NCI-H2081 treated with DMSO at 0.1 percent for 48 hours (cell line): ENCODE data around the gene TRIM41.
"Not testable (repeated sequence)": the region's sequence is repeated elsewhere in the genome, so short reads cannot be mapped to it uniquely, and the experiment has no call there.

Experiments used
- DNase-seq: peaks from one replicate; lab custom pipeline; 2025; lab: John Stamatoyannopoulos, UW

TRIM41 gene

DNA sequence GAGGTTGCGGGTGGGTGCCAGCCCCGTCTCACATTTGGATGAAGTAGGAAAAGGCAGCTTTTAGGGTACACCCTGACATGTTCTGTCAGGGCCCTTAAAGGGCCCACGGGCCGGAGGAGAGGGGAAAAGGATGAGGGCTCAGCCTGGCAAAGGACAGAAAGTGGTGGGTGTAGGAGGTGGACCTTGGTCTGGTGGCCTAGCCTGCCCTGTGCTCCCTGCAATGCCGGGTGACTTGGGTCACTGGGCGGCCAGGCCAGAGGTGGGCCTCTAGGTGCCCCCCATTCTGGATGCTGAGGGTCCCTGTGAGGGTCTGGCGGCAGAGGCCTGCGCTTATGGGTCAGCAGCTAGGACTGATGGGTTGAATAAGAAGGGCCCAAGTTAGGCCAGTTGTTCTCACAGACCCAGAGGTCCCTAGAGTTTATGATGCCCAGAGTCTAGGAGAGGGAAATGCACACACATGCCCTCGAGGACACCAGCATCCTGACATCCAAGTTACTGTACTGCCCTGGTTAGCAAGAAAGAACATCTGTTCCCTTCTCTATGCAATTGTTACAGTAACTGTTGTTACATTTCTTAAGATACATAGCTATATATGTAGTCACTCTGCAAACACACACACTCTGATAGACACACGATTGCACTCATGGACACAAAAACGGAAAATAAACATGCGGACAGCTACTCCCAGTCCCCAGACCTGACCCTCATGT is 30.6 kb upstream of the TRIM41 start:
- no peak for DNase-seq

DNA sequence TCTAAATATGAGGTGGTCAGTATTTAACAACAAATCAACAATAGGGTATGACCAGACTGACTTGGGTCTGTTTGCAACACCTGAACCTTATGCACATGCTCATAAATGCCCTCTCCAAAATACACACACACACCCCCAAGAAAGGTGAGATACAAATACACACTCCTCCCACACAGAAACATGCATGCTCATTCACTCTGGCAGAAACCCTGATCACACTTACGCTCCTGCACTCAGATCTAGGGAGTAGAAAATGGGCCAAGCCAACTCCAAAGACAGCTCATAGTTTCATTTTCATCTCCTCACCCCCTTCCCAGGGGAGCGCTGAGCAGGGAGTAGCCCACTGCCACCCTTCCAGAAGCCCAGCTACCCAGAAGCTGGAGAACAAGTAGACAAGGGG is 29.4 kb upstream of the TRIM41 start:
- no peak for DNase-seq

DNA sequence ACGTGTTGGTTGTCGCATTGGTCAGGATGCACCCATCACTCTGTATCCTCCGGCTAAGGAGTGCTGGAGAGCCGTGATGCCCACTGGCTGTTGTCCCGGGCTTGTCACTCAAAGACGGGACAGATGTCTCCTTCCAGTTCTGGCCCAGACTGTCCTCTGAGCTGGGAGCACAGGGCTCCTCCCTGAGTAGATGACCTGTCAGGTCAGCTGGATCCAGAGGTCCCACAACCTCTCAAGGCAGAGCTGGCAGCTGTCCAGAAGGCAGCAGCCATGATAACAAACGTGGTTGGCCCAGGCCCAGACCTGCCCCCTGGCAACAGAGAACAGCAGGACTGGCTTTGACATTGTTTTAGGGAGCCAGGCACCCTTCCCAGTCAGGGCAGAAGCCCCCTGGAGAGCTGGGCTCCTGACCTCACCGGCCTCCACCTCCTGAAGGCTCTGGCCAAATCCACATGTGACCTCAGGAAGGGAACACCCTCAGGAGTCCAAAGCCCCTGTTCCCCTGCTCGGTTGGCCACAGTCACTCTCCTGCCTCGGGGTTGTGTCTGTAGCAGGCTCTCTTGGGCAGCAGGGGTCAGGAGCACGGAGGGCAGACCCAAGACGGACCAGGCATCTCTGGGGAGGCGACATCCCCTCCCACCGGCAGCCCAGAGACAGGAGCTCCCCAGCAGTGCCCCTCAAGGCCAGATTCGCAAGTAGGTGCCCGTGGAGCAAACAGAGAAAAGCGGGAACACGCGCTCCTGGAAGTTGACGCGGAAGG is 28.4 kb upstream of the TRIM41 start:
- no peak for DNase-seq

DNA sequence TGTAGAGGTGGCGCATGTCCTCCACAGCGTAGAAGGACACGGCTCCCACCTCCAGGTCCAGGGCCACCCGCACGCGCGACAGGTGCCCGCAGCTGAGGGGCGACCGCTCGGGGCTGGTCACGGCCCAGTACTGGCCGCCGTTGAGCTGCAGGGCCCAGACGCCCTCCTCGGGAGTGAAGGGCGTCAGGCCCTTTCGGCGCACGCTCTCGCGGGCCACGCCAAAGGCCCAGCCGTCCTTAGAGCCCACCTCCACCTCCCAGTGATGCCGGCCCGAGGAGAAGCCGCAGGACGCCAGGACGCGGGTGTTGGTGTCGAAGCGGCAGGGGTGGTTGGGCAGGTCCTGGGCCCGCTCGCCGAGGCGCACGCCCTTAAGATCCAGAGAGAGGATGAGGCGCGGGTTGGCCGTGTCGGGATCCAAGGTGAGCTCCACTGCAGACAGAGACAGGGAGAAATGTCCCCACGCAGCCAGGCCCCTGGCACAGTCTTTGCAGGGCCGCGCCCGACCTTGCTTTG is 27.8 kb upstream of the TRIM41 start:
- DNase-seq: no peak

DNA sequence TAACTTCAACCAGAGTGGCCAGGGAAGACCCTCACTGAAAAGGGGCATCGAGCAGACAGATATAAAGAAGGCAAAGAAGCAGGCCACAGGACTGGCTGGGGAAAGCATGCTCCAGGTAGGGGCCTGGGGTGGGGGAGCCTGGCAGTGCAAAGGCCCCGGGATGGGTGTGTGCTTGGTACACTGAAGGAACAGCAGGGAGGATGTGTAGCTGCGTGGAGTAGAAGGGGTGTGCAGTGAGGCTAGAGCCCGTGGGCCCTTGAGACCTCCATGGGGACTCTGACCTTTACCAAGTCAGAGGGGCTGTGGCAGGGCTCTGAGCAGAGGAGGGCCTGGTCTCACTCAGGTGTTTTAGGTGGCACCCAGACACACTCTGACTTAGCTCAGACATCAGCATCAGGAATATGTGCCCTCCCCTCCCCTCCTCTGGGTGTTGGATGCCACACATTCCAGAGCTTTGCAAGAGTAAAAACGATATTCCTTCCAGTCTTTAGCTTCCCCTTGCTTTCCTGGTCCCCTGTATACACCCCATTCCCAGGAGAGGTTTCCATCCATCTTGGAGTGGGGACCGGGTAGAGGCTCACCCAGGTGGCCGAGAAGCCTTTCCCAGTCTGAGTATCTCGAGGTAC is 25.6 kb upstream of the TRIM41 start:
- DNase-seq: no peak

DNA sequence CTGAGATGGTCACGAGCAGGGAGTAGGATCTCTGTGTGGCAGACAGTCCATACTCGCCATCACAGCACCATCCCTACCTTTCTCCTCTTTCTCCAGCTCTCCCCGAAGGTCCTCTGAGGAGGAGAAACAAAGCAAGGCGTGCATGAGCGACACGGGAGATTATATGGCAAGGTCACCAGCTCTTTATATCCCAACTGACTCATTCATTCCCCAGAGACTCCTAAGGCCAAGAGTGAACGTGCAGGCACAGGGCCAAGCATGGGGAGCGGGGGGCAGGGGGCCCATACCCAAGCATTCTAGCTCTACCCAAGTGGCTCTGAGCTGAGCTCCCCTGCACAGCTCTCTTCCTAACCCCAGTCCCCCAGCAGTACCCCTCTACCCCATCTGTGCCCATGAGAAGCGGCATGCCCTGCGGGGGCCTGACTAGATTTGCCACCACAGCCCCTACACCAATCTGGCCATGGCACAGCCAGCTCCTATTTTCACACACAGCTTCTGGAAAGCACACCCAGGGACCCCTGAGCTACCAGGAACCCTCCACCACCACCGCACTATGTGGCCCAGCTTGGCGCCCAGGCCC is 24.9 kb upstream of the TRIM41 start:
- DNase-seq: no peak

DNA sequence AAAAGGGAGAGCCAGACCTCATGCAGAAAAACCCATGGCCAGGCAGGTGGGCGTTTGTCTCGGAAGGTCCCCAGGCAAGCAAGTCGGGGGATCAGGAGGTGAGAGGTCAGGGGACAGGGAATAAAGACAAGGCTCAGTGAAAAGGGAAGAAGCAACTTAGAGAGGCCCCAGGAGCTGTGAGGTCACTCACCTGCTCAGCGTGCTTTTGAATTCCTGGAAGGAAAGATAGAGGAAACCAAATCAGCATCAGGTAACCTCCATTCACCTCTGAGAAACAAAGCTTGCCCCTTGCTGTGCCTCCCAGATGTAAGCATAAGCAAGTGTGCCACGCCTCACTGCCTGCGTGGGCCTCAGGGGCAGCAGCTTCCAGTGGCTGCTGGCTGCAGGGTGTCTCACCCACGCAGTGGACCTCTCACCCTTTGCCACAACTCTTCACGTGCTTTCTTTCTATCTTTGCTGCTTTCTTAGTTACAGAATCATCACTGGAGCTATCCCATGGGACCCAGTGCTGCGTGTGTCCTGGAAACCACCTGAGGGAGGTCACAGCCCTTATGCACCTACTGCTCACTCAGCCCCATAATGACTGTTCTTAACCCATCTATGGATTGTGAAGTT is 24.1 kb upstream of the TRIM41 start:
- no peak for DNase-seq

DNA sequence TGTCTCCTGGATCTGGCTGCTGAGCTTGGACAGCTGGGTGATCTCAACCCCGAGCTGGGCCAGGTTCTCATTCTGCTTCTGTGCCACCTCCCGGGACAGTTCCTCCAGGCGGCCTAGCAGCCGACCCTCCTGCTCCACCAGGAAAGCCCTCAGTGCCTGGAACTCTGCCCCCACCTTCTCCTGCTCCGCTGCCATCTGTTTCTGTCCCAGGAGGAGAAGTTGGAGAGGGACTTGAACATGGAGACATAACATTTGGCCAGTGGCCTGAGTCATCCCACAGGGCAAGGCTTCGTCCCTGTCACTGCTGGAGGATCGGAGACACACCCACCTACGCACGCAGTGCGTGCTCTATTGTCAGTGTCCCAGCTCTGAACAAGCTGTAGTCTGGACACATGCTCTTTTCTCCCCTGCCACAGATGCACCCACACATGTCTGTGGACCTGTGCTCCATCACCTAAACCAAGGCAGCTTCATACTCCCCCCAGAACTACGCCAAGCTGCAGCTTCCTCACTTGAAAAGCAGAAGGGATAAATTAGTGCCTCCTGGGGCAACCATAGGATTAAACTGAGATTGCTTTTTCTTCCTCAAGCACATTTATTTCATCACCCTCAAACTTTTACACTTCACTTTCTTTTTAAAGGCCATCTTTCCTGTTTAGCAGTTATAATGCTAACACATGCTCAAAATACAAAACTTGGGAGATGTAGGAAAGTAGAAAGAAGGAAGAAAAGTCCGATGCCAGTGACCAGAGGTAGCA is 23.0 kb upstream of the TRIM41 start:
- no peak for DNase-seq

DNA sequence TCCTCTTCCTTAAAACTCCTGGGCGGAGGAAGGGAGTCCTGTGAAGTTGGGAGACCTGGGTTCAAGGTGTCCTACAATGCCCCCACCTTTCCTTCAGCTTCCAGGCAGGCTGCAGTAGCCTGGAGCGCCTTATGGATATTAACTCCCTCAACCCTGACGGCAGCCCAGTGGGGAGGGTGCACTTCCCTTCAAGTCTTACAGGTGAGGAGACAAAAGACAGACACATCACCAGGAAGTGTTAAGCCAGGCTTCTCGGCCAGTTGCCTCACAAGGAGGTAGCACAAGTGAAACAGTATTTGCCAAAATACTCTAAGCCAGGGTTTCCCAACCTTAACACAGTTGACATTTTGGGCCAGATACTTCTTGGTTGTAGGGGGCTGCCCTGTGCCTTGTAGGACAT is 22.3 kb upstream of the TRIM41 start:
- DNase-seq: no peak

DNA sequence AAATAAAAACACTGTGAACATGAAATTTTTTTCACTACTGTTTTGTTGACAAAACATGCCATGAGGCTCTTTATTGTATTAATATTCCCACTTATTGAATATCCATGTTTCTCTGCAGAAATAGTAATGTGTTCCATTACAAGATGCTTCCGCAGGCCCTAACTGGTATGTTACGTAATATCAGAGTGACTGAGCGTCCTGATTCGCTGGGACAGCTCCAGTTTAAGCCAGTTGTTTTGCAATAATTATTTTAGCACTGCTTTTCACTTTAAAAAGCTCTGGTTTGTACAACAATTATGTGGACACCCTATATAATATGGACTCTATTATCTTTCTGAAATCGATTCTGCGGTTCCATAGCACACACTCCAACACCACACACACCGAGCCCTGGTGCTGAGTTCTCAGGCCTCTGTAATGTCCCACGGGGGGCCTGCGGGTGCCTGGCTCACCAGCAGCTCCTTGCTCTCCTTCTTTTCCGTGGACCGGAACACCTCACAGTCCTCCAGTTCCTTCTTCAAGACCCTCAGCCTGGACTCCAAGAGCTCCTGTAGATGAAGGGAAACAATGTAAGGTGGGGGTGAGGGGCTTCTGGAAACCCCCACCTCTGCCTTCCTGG is 19.9 kb upstream of the TRIM41 start:
- no peak for DNase-seq

DNA sequence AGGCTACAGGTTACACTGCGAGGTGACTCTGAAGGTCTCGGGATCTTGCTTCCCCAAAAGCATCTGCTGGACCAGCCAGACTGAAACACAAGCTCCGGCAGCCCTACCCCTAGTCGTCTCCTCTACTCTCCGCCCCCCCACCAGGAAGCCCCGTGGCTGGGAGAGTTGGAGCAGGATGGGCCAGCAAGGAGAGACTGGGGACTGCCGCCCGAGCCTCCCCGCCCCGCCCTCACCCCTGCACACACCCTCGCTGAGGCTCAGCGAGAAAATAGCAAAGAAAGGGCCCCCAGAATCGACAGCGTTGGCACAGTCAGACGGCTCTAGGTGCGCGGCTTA is 19.3 kb upstream of the TRIM41 start:
- no peak for DNase-seq

DNA sequence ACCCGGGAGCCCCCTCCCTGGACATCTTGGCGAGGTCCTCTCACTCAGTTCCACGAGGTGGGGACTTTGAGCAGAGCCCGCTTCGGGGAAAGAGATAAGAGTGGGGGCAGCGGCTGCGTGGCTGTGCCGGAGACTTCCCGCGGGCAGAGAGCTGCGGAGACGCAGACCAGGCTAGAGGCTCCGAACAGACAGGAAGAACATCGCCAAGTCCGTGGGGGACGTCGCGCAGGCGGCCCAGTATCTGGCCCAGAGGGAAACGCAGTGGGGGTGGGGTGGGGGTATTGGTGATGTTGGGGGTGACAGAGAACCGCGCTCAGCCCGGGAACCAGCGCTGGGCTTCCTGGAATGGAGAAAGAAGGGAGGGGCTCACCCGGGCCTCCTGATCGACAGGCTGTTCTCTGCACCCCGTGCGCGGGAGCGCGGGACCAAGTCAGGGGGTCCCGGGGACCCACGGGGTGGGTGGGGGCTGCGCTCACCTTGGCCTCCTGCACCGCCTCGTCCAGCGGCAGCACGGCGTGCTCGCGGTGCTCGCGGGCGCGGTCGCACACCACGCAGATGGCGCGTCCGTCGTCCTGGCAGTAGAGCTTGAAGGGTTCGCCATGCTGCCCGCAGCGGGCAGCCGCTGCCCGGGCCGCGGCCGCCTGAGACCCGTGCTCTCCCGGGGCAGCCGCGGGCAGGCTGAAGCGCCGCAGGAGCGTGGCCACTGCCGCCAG is 18.8 kb upstream of the TRIM41 start:
- no peak for DNase-seq

DNA sequence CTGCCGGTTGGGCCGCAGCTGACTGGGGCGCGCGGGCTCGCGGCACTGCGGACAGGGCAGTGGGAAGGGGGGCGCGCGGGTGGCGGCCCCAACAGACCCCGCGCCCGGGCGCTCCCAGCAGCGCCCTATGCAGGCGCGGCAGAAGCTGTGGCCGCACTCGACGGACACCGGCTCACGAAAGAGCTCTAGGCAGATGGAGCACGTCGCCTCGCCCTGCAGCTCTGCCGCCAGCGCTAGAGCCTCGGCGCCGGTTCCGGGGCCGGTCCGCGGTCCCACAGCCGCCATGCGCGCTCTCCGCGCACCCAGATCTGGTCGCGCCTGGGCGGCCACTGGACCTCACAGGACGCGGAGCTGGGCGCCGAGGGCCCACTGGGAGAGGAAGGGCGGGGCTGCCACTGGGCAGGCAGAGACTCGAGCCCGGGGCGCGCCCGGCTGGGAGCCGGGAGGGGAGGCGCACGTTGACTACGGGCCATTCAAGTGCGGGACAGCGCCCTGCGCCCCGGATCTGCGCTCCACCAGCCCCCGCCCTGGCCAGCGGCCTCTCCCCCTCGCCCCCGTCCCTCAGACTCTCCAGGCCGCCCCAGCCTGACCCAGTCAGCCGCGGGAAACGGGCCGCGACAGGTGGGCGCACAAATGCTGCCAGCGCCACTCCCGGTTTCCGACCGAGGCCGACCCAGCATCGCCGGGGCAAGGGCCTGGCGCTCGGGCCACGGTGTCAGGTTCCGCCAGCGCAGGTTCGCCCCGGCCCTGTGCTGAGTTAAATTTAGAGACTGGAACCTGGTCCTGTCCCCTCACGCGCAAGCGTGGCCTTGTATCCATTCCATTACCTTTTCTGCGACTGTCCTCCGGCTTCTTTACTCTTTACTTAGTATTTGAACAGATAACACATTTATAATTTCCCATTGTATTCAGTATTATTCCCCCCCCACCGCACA is 18.0 kb upstream of the TRIM41 start, which contains the start of gene TRIM7:
TSS of gene TRIM7 (minus strand) at position 371 of the 935 bp plus-strand sequence. CDS start at position 285, 86 bp downstream.
- no peak for DNase-seq

DNA sequence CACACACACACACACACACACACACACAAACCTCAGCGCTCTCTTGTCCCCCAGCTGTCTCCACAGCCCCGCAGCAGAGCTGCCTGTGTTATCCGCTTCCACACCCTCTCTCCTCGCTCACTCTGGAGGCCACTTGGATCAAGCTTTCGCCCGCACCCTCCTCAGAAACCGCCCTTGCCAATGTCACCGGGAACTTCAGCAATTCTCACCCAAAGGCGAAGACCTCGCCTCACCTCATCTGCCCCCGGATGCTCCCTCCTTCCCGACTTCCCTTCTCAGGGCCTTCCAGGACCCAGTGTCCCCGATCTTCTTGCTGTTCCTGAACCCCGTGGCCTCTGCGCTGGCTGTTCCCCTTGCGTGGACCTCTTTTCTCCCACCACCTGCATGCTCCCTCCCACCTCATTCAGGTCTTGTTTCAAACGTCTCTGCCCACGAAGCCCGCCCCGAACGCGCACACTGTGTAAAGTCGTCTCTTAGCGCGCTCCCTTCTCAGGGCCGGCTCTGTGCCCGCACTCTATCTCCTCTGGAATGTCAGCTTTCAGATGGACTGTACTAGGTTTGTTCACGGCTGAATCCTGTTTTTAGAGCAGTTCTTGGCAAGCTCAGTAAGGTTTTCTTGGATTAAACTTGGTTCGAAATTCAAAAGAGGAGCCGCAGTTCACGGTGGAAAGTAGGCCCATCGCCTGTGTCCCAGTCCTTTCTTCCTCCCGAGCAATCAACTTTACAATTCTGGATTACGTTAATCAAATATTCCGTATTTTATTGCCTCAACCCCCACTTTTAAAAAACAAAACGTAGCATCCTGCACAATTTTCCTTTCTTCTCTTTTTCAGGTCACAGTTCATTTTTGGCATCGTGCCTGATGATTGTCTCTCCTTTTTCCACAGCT is 17.1 kb upstream of the TRIM41 start:
- DNase-seq: no peak

DNA sequence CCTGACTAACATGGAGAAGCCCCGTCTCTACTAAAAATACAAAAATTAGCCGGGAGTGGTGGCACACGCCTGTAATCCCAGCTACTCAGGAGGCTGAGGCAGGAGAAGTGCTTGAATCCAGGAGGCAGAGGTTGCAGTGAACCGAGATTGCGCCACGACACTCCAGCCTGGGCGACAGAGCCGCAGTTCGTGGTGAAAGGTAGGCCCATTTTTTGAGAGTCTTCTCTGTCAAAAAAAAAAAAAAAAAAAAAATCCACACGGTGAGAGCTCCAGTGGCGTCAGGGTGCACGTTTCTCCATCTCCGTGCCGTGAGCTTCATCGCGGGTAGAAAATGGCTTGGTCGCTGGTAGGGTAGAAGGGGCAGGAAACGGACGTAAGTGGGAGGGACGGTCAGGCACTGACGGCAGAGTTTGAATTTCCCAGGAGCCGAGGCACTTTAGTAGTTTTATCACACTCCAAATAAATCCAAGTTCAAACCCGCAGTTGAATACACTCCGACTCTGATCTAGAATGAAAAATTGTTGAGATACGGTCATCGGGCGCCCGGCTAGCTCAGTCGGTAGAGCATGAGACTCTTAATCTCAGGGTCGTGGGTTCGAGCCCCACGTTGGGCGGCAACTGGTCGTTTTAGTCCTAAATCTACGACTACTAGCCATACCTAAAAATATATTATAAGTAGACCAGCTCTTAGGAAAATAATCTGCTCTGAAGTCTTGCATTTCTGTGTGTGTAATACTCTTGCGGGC is 15.7 kb upstream of the TRIM41 start:
- no peak for DNase-seq

DNA sequence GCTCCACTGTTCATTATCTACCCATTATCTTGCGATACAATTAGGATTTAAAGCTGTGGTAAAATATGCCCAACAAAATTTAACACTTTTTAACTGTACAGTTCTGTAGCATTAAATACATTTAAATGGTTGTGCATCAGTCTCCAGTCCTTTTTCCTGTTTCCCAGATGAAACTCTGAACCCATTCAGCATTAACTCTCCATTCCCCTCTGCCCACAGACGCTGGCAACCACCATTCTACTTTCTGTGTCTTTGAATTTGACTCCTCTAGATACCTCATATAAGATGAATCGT is 15.2 kb upstream of the TRIM41 start:
- DNase-seq: no peak

DNA sequence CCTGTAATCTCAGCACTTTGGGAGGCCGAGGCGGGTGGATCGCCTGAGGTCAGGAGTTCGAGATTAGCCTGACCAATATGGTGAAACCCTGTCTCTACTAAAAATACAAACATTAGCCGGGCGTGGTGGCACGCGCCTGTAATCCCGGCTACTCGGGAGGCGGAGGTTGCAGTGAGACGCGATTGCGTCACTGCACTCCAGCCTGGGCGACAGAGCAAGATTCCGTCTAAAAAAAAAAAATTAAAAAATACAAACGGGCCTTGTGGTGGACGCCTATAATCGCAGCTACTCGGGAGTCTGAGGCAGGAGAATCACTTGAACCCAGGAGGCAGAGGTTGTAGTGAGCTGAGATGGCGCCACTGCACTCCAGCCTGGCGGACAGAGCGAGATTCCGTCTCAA is 14.1 kb upstream of the TRIM41 start:
- DNase-seq: not testable (repeated sequence)

DNA sequence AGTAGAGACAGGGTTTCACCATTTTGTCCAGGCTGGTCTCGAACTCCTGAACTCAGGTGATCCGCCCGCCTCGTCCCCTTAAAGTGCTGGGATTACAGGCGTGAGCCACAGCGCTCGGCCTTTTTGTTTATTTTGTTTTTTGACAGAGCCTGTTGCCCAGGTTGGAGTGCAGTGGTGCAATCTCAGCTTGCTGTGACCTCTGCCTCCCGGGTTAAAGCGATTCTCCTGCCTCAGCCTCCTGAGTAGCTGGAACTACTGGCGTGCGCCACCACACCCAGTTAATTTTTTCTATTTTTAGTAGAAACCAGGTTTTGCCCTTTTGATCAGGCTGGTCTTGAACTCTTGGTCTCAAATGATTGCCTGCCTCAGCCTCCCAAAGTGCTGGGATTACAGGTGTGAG is 12.9 kb upstream of the TRIM41 start:
- not testable (repeated sequence) for DNase-seq
